HEK293 (cell line): Measurements from ENCODE around the gene LITAFD.

Experiments used
- CTCF ChIA-PET: fragments of 350-600 bp; formaldehyde crosslinking; extraction: SDS; loops from one replicate; lab custom pipeline; 2021; ENCODE audit warnings: antibody characterized with exemption; lab: Yijun Ruan, JAX
- POLR2A ChIA-PET: fragments of 300-600 bp; formaldehyde crosslinking; extraction: SDS; loops from one replicate; lab custom pipeline; 2020; ENCODE audit warnings: antibody characterized with exemption, inconsistent platforms; lab: Yijun Ruan, JAX
- H3K27ac ChIP-seq: fragments of 200-500 bp; sonication (Bioruptor generic); 2 replicates; pipeline ENCODE4 v1.5.1; 2014; ENCODE audit warnings: low read depth, low read length, control low read depth, inconsistent platforms; ENCODE audit errors: extremely low read depth
- H3K36me3 ChIP-seq, 2 experiments: fragments of 200-500 bp in 1 of 2; sonication (Bioruptor generic) in 1 of 2; 1 replicate in 1 of 2; 2 replicates in 1 of 2; pipeline ENCODE4 v1.5.1; 2014 to 2017; ENCODE audit warnings: inconsistent platforms in 2 of 2, low read length in 2 of 2; ENCODE audit not compliant: control insufficient read depth in 2 of 2, insufficient read depth in 1 of 2
- H3K4me1 ChIP-seq: fragments of 200-500 bp; sonication (Bioruptor generic); 2 replicates; pipeline ENCODE4 v1.5.1; 2014; ENCODE audit warnings: mild to moderate bottlenecking, low read length, inconsistent platforms; ENCODE audit not compliant: control insufficient read depth, insufficient read depth
- H3K4me3 ChIP-seq: 2 replicates; pipeline ENCODE4 v1.5.1; 2011; ENCODE audit warnings: low read depth, mild to moderate bottlenecking, control low read depth, low read length, moderate library complexity
- H3K9me3 ChIP-seq: fragments of 200-500 bp; sonication (Bioruptor generic); 2 replicates; pipeline ENCODE4 v1.5.1; 2014; ENCODE audit warnings: low read depth, low read length, inconsistent platforms; ENCODE audit not compliant: control insufficient read depth, insufficient read depth
- BCL6B ChIP-seq: fragments of 450-650 bp; formaldehyde crosslinking; IDR thresholded peaks from 2 replicates; pipeline ENCODE4 v1.5.1; 2017; ENCODE audit warnings: missing biosample characterization, missing genetic modification characterization
- KLF1 ChIP-seq: fragments of 450-650 bp; formaldehyde crosslinking; IDR thresholded peaks from 2 replicates; pipeline ENCODE4 v1.5.1; 2016; ENCODE audit warnings: missing biosample characterization, missing genetic modification characterization
- KLF10 ChIP-seq: fragments of 450-650 bp; IDR thresholded peaks from 2 replicates; pipeline ENCODE4 v1.5.1; 2018; ENCODE audit warnings: missing biosample characterization, mild to moderate bottlenecking, missing genetic modification characterization
- KLF9 ChIP-seq: fragments of 450-650 bp; formaldehyde crosslinking; IDR thresholded peaks from 2 replicates; pipeline ENCODE4 v1.5.1; 2016; ENCODE audit warnings: missing biosample characterization, missing genetic modification characterization, low read depth
- PATZ1 ChIP-seq: fragments of 450-650 bp; formaldehyde crosslinking; IDR thresholded peaks from 2 replicates; pipeline ENCODE4 v1.5.1; 2016; ENCODE audit warnings: missing biosample characterization, missing genetic modification characterization
- SALL2 ChIP-seq: fragments of 450-650 bp; formaldehyde crosslinking; IDR thresholded peaks from 2 replicates; pipeline ENCODE4 v1.5.0; 2017; ENCODE audit warnings: missing biosample characterization, mild to moderate bottlenecking, missing genetic modification characterization, borderline replicate concordance
- TCF7L2 ChIP-seq: IDR thresholded peaks from 2 replicates; pipeline ENCODE4 v1.6.1; 2011; ENCODE audit warnings: low read depth, mild to moderate bottlenecking, inconsistent platforms, low read length, moderate library complexity, borderline replicate concordance
- WT1 ChIP-seq: fragments of 450-650 bp; formaldehyde crosslinking; IDR thresholded peaks from 2 replicates; pipeline ENCODE4 v1.5.1; 2016; ENCODE audit warnings: missing biosample characterization, missing genetic modification characterization
- ZBTB8A ChIP-seq: fragments of 450-650 bp; formaldehyde crosslinking; IDR thresholded peaks from 2 replicates; pipeline ENCODE4 v1.5.1; 2016; ENCODE audit warnings: missing biosample characterization, missing genetic modification characterization
- ZIC2 ChIP-seq: fragments of 450-650 bp; formaldehyde crosslinking; IDR thresholded peaks from 2 replicates; pipeline ENCODE4 v1.5.1; 2016; ENCODE audit warnings: missing biosample characterization, missing genetic modification characterization
- ZNF133 ChIP-seq: fragments of 450-650 bp; formaldehyde crosslinking; IDR thresholded peaks from 2 replicates; pipeline ENCODE4 v1.5.1; 2016; ENCODE audit warnings: missing biosample characterization, missing genetic modification characterization
- ZNF169 ChIP-seq: fragments of 450-650 bp; formaldehyde crosslinking; IDR thresholded peaks from 2 replicates; pipeline ENCODE4 v1.5.1; 2016; ENCODE audit warnings: missing biosample characterization, missing genetic modification characterization
- ZNF223 ChIP-seq: fragments of 450-650 bp; formaldehyde crosslinking; IDR thresholded peaks from 2 replicates; pipeline ENCODE4 v1.5.1; 2016; ENCODE audit warnings: missing biosample characterization, missing genetic modification characterization
- ZNF23 ChIP-seq: fragments of 450-650 bp; formaldehyde crosslinking; IDR thresholded peaks from 2 replicates; pipeline ENCODE4 v1.5.1; 2016; ENCODE audit warnings: missing biosample characterization, missing genetic modification characterization, borderline replicate concordance
- ZNF248 ChIP-seq: fragments of 450-650 bp; formaldehyde crosslinking; IDR thresholded peaks from 2 replicates; pipeline ENCODE4 v1.5.1; 2017; ENCODE audit warnings: missing biosample characterization, missing genetic modification characterization
- ZNF341 ChIP-seq: fragments of 450-650 bp; formaldehyde crosslinking; IDR thresholded peaks from 2 replicates; pipeline ENCODE4; 2016; ENCODE audit warnings: low read depth, missing biosample characterization, missing genetic modification characterization
- ZNF521 ChIP-seq: fragments of 450-650 bp; formaldehyde crosslinking; IDR thresholded peaks from 2 replicates; pipeline ENCODE4 v1.5.1; 2017; ENCODE audit warnings: missing biosample characterization, mild to moderate bottlenecking, missing genetic modification characterization
- ZNF585B ChIP-seq: fragments of 450-650 bp; formaldehyde crosslinking; IDR thresholded peaks from 2 replicates; pipeline ENCODE4 v1.5.1; 2016; ENCODE audit warnings: missing biosample characterization, missing genetic modification characterization
- ZNF610 ChIP-seq: fragments of 450-650 bp; formaldehyde crosslinking; IDR thresholded peaks from 2 replicates; pipeline ENCODE4 v1.5.1; 2016; ENCODE audit warnings: missing biosample characterization, missing genetic modification characterization, borderline replicate concordance
- ZNF621 ChIP-seq: fragments of 450-650 bp; formaldehyde crosslinking; IDR thresholded peaks from 2 replicates; pipeline ENCODE4 v1.5.1; 2017; ENCODE audit warnings: missing biosample characterization, missing genetic modification characterization
- ZNF670 ChIP-seq: fragments of 450-650 bp; formaldehyde crosslinking; IDR thresholded peaks from 2 replicates; pipeline ENCODE4 v1.5.1; 2016; ENCODE audit warnings: missing biosample characterization, missing genetic modification characterization, low read depth
- ZNF768 ChIP-seq: fragments of 450-650 bp; formaldehyde crosslinking; IDR thresholded peaks from 2 replicates; pipeline ENCODE4 v1.5.1; 2018; ENCODE audit warnings: missing biosample characterization, mild to moderate bottlenecking, missing genetic modification characterization
- ZNF791 ChIP-seq: fragments of 450-650 bp; formaldehyde crosslinking; IDR thresholded peaks from 2 replicates; pipeline ENCODE4 v1.5.1; 2016; ENCODE audit warnings: missing biosample characterization, missing genetic modification characterization
- TF ChIP-seq, protein P1 (sequence below): fragments of 450-650 bp; formaldehyde crosslinking; IDR thresholded peaks from 2 replicates; pipeline ENCODE4 v1.5.1; 2016; ENCODE audit warnings: missing biosample characterization, missing genetic modification characterization
- TF ChIP-seq, protein P2 (sequence below): fragments of 450-650 bp; formaldehyde crosslinking; conservative IDR thresholded peaks from 2 replicates; pipeline ENCODE4 v1.5.1; 2016; ENCODE audit warnings: low read depth, missing biosample characterization, missing genetic modification characterization

The LITAFD gene

DNA sequence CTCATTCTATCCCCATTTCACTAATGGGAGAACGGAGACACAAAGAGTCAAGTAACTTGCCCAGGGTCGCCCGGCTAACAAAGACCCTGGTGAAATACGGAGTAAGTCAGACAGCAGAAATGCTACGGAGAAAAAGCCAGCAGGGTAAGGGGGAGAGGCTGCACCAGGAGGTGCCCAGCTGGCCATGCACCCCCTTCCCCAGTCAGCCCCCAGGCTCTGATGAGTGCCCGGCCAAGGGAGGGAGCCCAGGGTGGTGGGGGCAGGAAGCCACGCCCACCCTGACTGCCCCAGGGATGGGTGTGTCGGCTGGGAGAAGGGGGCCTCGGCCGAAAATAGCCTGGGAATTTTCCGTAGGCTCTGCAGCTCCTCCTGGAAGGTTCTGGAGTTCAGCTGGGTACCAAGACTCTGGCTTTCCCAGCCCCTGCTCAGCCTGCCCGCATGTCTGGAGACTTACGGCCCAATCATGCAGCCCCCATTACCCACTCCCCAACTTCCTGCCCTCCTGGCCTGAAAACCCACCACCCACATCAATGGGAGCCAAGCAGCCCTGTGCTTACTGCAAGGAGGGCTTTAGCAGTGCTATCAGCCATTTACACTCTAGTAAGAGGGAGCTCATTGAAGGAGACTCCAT lies 17.6 kb upstream of the LITAFD start:
- CTCF ChIA-PET = interaction anchor here (4.2 kb wide), 1 partner anchor 15 kb away, joined by 28 read pairs; no protein-coding TSS in a partner anchor
- POLR2A ChIA-PET = interaction anchor here (1.6 kb wide), 1 partner anchor 13 kb away, joined by 3 read pairs; no protein-coding TSS in a partner anchor
- TF ChIP-seq, protein P1, sequence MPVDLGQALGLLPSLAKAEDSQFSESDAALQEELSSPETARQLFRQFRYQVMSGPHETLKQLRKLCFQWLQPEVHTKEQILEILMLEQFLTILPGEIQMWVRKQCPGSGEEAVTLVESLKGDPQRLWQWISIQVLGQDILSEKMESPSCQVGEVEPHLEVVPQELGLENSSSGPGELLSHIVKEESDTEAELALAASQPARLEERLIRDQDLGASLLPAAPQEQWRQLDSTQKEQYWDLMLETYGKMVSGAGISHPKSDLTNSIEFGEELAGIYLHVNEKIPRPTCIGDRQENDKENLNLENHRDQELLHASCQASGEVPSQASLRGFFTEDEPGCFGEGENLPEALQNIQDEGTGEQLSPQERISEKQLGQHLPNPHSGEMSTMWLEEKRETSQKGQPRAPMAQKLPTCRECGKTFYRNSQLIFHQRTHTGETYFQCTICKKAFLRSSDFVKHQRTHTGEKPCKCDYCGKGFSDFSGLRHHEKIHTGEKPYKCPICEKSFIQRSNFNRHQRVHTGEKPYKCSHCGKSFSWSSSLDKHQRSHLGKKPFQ (tag by site-specific recombination) = no peak
- peak; percentile 95 for TF ChIP-seq KLF1
- TF ChIP-seq ZNF585B (tag by site-specific recombination) = no peak
- TF ChIP-seq ZBTB8A = peak; percentile 22; the same call in 1 of the 2 replicates
- TF ChIP-seq KLF10 (tag by site-specific recombination) = peak; percentile 45; the same call in 1 of the 2 replicates
- TF ChIP-seq, protein P2, sequence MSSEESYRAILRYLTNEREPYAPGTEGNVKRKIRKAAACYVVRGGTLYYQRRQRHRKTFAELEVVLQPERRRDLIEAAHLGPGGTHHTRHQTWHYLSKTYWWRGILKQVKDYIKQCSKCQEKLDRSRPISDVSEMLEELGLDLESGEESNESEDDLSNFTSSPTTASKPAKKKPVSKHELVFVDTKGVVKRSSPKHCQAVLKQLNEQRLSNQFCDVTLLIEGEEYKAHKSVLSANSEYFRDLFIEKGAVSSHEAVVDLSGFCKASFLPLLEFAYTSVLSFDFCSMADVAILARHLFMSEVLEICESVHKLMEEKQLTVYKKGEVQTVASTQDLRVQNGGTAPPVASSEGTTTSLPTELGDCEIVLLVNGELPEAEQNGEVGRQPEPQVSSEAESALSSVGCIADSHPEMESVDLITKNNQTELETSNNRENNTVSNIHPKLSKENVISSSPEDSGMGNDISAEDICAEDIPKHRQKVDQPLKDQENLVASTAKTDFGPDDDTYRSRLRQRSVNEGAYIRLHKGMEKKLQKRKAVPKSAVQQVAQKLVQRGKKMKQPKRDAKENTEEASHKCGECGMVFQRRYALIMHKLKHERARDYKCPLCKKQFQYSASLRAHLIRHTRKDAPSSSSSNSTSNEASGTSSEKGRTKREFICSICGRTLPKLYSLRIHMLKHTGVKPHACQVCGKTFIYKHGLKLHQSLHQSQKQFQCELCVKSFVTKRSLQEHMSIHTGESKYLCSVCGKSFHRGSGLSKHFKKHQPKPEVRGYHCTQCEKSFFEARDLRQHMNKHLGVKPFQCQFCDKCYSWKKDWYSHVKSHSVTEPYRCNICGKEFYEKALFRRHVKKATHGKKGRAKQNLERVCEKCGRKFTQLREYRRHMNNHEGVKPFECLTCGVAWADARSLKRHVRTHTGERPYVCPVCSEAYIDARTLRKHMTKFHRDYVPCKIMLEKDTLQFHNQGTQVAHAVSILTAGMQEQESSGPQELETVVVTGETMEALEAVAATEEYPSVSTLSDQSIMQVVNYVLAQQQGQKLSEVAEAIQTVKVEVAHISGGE (tag by site-specific recombination) = no peak
- no peak for TF ChIP-seq ZNF768 (tag by site-specific recombination)
- peak; percentile 93 for TF ChIP-seq KLF9 (tag by site-specific recombination)
- TF ChIP-seq PATZ1 (tag by site-specific recombination) = peak; percentile 34; the same call in 1 of the 2 replicates
- no peak for TF ChIP-seq ZIC2 (tag by site-specific recombination)
- TF ChIP-seq, all 188 proteins: peak for 5
- no peak overlapping the region for H3K27ac ChIP-seq
- no peaks in the 10 kb centered on the region for H3K9me3 ChIP-seq
- H3K4me3 ChIP-seq = no peak overlapping the region
- H3K36me3 ChIP-seq = peaks cover 0 to 19% of the 10 kb centered on the region in 2 experiments; a peak in 2 of 3 replicates
- H3K4me1 ChIP-seq = peaks cover 10% of the 10 kb centered on the region

DNA sequence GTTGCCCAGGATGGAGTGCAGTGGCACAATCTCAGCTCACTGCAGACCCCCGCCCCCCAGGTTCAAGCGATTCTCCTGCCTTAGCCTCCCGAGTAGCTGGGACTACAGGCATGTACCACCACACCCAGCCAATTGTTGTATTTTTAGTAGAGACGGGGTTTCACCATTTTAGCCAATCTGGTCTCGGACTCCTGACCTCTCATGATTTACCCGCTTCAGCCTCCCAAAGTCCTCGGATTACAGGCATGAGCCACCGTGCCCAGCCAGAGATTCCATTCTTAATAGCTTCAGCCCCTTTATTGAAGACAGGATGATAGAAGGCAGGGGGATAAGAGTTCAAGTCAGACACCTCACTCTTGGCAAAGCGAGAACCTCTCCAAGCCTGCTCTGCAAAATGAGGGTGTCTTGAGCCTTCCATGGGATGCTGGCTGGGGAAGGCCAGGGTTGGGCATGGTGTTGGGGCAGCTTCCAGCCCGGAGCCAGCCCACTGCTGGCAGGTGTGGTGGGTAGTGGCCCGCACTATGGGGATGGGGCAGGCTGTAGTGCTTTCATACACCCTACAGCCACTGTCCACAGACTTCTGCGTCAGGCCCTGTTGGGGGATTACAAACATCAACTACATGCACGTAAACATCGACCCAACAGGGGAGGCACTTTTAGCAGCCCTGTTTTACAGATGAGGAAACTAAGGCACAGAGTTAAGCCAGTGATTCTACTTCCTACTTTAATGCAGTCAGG lies 16.8 kb upstream of the LITAFD start:
- peaks cover 11% of the 10 kb centered on the region for H3K4me1 ChIP-seq
- no peak overlapping the region for H3K27ac ChIP-seq
- no peaks in the 10 kb centered on the region for H3K9me3 ChIP-seq
- POLR2A ChIA-PET = interaction anchor here (1.6 kb wide), 1 partner anchor 14 kb away, joined by 3 read pairs; no protein-coding TSS in a partner anchor
- H3K36me3 ChIP-seq = peaks cover 0 to 17% of the 10 kb centered on the region in 2 experiments; a peak in 2 of 3 replicates
- CTCF ChIA-PET = interaction anchor here (4.2 kb wide), 1 partner anchor 15 kb away, joined by 28 read pairs; no protein-coding TSS in a partner anchor
- no peak overlapping the region for H3K4me3 ChIP-seq
- TF ChIP-seq WT1 (tag by site-specific recombination) (no peak), ZNF521 (tag by site-specific recombination) (no peak), ZNF248 (no peak), ZNF670 (tag by site-specific recombination) (no peak), ZNF169 (tag by site-specific recombination) (no peak), ZNF341 (tag by site-specific recombination) (no peak), ZNF133 (tag by site-specific recombination) (no peak), ZNF791 (no peak), BCL6B (tag by site-specific recombination) (no peak), ZNF621 (no peak), ZNF223 (tag by site-specific recombination) (no peak), SALL2 (tag by site-specific recombination) (no peak), ZNF23 (no peak), TCF7L2 (no peak), ZNF610 (tag by site-specific recombination) (no peak)
